Ectodermal cell (in vitro differentiated cells): ENCODE measurements around the gene ARHGAP24.

ENCODE experiments used
- H3K27ac ChIP-seq: 2 replicates; pipeline ENCODE4 v1.7.0; 2013; ENCODE audit warnings: mild to moderate bottlenecking, low read depth, low read length; ENCODE audit not compliant: insufficient read depth, poor library complexity, severe bottlenecking
- H3K27me3 ChIP-seq: 2 replicates; pipeline ENCODE4 v1.7.0; 2013; ENCODE audit warnings: mild to moderate bottlenecking, low read length; ENCODE audit not compliant: insufficient read depth, control insufficient read depth, poor library complexity, severe bottlenecking
- H3K36me3 ChIP-seq: one replicate; pipeline ENCODE4 v1.7.0; 2013; ENCODE audit warnings: low read length; ENCODE audit not compliant: control insufficient read depth, insufficient read depth
- H3K4me1 ChIP-seq: one replicate; pipeline ENCODE4 v1.7.0; 2013; ENCODE audit warnings: low read length; ENCODE audit not compliant: control insufficient read depth, insufficient read depth
- H3K4me3 ChIP-seq: 2 replicates; pipeline ENCODE4 v1.7.0; 2013; ENCODE audit warnings: low read depth, low read length, control low read depth; ENCODE audit not compliant: insufficient read depth
- H3K9me3 ChIP-seq: 2 replicates; pipeline ENCODE4 v1.7.0; 2013; ENCODE audit warnings: mild to moderate bottlenecking, low read length, moderate library complexity; ENCODE audit not compliant: control insufficient read depth
- WGBS, 2 experiments: methylation state at CpG; one replicate each; pipeline ENCODE4 v1.1.7; 2013; ENCODE audit warnings: missing lambda C conversion rate in 2 of 2; 5-methylcytosine and 5-hydroxymethylcytosine counted together

ARHGAP24 gene

GRCh38 chr4:85548116-85548515, 73.2 kb downstream of the ARHGAP24 start:
- no peaks in the 10 kb centered on the region for H3K4me1 ChIP-seq
- H3K27me3 ChIP-seq = no peaks in the 10 kb centered on the region
- no peaks in the 10 kb centered on the region for H3K9me3 ChIP-seq
- no peak overlapping the region for H3K27ac ChIP-seq
- no peak overlapping the region for H3K4me3 ChIP-seq
- no peaks in the 10 kb centered on the region for H3K36me3 ChIP-seq
- 88 to 100% methylated on average over 2 of the region's 2 CpGs for WGBS, 2 experiments

- Histone ChIP-seq H3K27me3 (no peaks in the 10 kb centered on the region), H3K27ac (no peak overlapping the region), H3K9me3 (no peaks in the 10 kb centered on the region), H3K4me1 (no peaks in the 10 kb centered on the region), H3K4me3 (no peak overlapping the region), H3K36me3 (no peaks in the 10 kb centered on the region)
- WGBS, 2 experiments = 100% methylated on average over 1 of the region's 2 CpGs
These were observed 73.9 kb downstream of the ARHGAP24 start for GRCh38 chr4:85548841-85549240.

GRCh38 chr4:85555206-85555605, 80.3 kb downstream of the ARHGAP24 start:
- WGBS, 2 experiments = 95 to 100% methylated on average over 1 of the region's 1 CpG
- Histone ChIP-seq H3K4me3 (no peak overlapping the region), H3K4me1 (no peaks in the 10 kb centered on the region)

GRCh38 chr4:85556283-85556682, 81.3 kb downstream of the ARHGAP24 start:
- Histone ChIP-seq H3K27ac (no peak overlapping the region), H3K4me1 (no peaks in the 10 kb centered on the region), H3K4me3 (no peak overlapping the region), H3K36me3 (no peaks in the 10 kb centered on the region), H3K9me3 (no peaks in the 10 kb centered on the region), H3K27me3 (no peaks in the 10 kb centered on the region)
- 88 to 89% methylated on average over 4 of the region's 4 CpGs for WGBS, 2 experiments

More at GRCh38 chr4:85555206-85555605, 80.3 kb downstream of the ARHGAP24 start:
- H3K27me3 ChIP-seq = no peaks in the 10 kb centered on the region
- H3K9me3 ChIP-seq = no peaks in the 10 kb centered on the region
- no peak overlapping the region for H3K27ac ChIP-seq
- H3K36me3 ChIP-seq = no peaks in the 10 kb centered on the region

- Histone ChIP-seq H3K4me3 (no peak overlapping the region), H3K36me3 (no peaks in the 10 kb centered on the region), H3K27me3 (no peaks in the 10 kb centered on the region), H3K4me1 (no peaks in the 10 kb centered on the region), H3K9me3 (no peaks in the 10 kb centered on the region), H3K27ac (no peak overlapping the region)
- 79 to 80% methylated on average over 6 of the region's 6 CpGs for WGBS, 2 experiments
These were observed 82.3 kb downstream of the ARHGAP24 start for GRCh38 chr4:85557016-85557901.

DNA sequence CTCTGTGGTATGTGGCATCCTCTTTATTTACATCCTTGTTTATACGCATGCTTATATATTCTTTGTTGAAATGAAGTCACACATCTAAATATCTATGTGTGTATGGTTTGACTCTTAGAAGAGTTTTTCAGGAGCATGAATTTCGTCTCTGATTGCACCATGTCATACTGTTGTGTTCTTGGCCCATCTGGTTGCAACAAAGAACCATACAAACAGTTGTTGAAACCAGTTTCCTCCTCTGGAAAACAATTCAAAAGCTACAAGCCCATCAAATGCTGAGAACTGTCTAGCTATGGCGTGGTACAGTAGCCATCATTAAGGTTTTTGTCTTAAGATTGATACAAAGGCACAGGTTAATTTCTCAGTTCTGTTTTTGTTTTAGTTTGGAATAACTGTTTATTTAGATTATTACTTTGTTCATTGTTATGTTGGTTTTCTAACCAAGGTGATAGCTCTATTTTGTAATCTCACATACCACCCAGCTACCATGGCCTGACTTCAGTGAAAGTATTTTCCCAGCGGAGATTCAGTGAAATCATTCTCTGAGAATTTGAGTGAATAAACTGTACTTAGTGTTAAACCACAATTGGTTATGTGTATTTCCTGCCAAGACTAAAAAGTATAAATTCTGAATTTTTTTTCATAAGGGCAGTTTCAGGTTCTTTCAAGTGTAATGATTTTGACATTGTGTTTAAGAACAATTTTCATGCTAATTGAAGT, 91.0 kb downstream of the ARHGAP24 start:
- Histone ChIP-seq H3K9me3 (no peaks in the 10 kb centered on the region), H3K4me1 (no peaks in the 10 kb centered on the region), H3K4me3 (no peak overlapping the region), H3K27ac (no peak overlapping the region), H3K36me3 (no peaks in the 10 kb centered on the region), H3K27me3 (no peaks in the 10 kb centered on the region)
- WGBS, 2 experiments = 92 to 96% methylated on average over 3 of the region's 4 CpGs

DNA sequence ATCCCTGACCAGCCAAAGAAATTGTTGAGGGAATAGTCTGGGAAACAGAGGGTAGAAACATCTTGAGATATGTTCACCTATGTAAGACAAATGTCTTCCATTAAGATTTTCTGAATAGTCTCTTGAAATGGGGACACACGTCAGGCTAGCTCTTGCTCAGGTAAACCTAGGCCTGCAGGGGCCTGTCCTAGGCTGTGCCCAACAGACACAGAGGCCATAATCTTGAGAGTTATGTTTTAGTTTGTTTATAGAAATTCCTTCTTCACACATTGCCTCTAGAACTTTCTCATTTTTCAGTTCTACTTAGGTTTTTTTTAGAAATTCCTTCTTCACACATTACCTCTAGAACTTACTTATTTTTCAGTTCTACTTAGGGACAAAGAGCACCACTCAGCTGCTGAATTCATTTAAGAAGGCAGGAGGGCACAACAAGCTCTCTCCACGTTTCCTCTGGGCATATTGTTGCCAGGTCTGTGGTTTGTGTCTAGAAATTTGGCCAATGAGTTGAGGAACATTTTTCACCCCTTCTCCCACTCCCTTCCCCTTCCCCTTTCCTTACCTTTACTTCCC, 94.9 kb downstream of the ARHGAP24 start:
- H3K36me3 ChIP-seq = no peaks in the 10 kb centered on the region
- no peak overlapping the region for H3K4me3 ChIP-seq
- no peak overlapping the region for H3K27ac ChIP-seq
- H3K4me1 ChIP-seq = no peaks in the 10 kb centered on the region
- no peaks in the 10 kb centered on the region for H3K27me3 ChIP-seq
- WGBS, 2 experiments = 91 to 93% methylated on average over 2 of the region's 2 CpGs
- no peaks in the 10 kb centered on the region for H3K9me3 ChIP-seq

GRCh38 chr4:85570388-85570787, 95.4 kb downstream of the ARHGAP24 start:
- WGBS, 2 experiments = 61 to 78% methylated on average over 3 of the region's 3 CpGs
- Histone ChIP-seq H3K9me3 (no peaks in the 10 kb centered on the region), H3K27me3 (no peaks in the 10 kb centered on the region), H3K4me3 (no peak overlapping the region), H3K4me1 (no peaks in the 10 kb centered on the region), H3K36me3 (no peaks in the 10 kb centered on the region), H3K27ac (no peak overlapping the region)

DNA sequence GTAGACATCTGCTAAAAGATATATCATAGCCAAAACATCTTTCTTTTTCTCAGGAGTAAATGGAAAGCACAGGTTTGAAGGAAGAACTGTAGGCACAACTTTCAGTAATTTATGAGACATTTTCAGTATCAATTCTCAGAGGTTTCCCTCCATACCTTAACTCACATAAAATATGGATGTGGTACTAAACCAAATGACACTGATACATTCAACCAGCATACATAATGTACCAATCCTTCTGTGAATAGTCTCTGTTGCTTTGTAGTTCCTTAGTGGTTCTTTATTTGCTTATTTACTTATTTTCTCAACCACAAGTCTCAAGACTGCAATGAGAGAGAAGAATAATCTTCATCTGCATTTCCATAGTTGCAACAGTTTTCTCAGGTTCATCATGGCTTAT, 96.1 kb downstream of the ARHGAP24 start:
- no peaks in the 10 kb centered on the region for H3K27me3 ChIP-seq
- H3K4me3 ChIP-seq = no peak overlapping the region
- no peaks in the 10 kb centered on the region for H3K9me3 ChIP-seq
- H3K27ac ChIP-seq = no peak overlapping the region
- no peaks in the 10 kb centered on the region for H3K36me3 ChIP-seq
- H3K4me1 ChIP-seq = no peaks in the 10 kb centered on the region

DNA sequence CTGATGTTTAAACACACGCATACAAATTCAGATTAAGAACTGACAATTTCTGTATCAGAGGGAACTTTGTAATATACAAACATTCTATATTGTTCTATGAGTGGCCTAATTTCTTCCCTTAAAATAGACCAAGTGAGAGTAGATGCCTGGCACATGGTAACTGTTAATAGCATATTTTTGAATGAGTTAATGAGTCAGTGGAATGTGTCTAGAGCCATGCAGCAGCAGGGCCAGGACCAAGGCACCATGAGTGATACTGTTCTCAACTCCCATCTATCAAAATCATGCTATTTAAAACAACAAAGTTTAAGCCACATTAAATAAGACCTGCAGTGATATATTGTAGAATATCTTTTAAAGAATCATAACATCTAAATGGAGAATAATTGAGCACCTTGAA, 98.3 kb downstream of the ARHGAP24 start:
- no peaks in the 10 kb centered on the region for H3K9me3 ChIP-seq
- WGBS, 2 experiments = 90% methylated on average over 1 of the region's 1 CpG; no CpG with 5 or more reads in 1 of the 2 experiments
- no peaks in the 10 kb centered on the region for H3K4me1 ChIP-seq
- no peak overlapping the region for H3K4me3 ChIP-seq
- no peak overlapping the region for H3K27ac ChIP-seq
- no peaks in the 10 kb centered on the region for H3K27me3 ChIP-seq
- no peaks in the 10 kb centered on the region for H3K36me3 ChIP-seq
